HCT116 (cell line): ENCODE measurements around the gene WHRN. TPM values are rescaled to one million over a fixed set of nuclear protein-coding genes. Genes with fewer than 3 reads are reported as not detected.

ENCODE experiments used
- ATAC-seq: fragments of 200-7000 bp; cut with Tn5 transposase; 2 replicates; pipeline ENCODE4 v1.9.1; 2020; ENCODE audit warnings: mild to moderate bottlenecking, moderate library complexity
- BruUV-seq: library from RNA; stranded (reverse); fragments of 400-500 nt; replicated peaks from 2 replicates; lab custom pipeline; 2021; lab: Mats Ljungman, UMichigan
- CTCF ChIA-PET: fragments of 300-600 bp; sonication (Branson Sonifier 250); formaldehyde crosslinking; loops from one replicate; lab custom pipeline; 2021; ENCODE audit warnings: antibody characterized with exemption; lab: Charles Lee
- POLR2A ChIA-PET: fragments of 300-600, 350-600 bp; sonication (Branson Sonifier 250); formaldehyde crosslinking; loops from one replicate; lab custom pipeline; 2021; ENCODE audit warnings: antibody characterized with exemption; lab: Charles Lee
- RAD21 ChIA-PET, 2 experiments: fragments of 300-600 bp; sonication (Branson Sonifier 250); formaldehyde crosslinking; loops; one replicate each; lab custom pipeline; 2023; ENCODE audit warnings: low total read pairs in 2 of 2; ENCODE audit not compliant: uncharacterized antibody in 2 of 2, unreplicated experiment in 2 of 2, low non-redundant PET in 1 of 2; lab: Charles Lee
- DNase-seq: peaks from one replicate; pipeline ENCODE4 v3.0.0-alpha.2; 2010; ENCODE audit warnings: low read depth, low spot score
- H2AFZ ChIP-seq: fragments of 200-600 bp; shearing (Covaris generic), sonication (generic); 2 replicates; pipeline ENCODE4 v1.6.1; 2017; ENCODE audit warnings: low read depth, mixed run types, mixed read lengths, antibody characterized with exemption, low read length; ENCODE audit not compliant: poor library complexity, severe bottlenecking
- H3K27ac ChIP-seq: 2 replicates; pipeline ENCODE4 v1.5.1; 2012; ENCODE audit warnings: low read depth, low read length
- H3K27me3 ChIP-seq: fragments of 200-600 bp; sonication (generic); 2 replicates; pipeline ENCODE4 v1.6.1; 2016; ENCODE audit warnings: mixed run types, low read length, mixed read lengths; ENCODE audit not compliant: insufficient read depth
- H3K36me3 ChIP-seq, 2 experiments: fragments of 200-500 bp in 1 of 2; fragments of 200-600 bp in 1 of 2; sonication (Bioruptor generic) in 1 of 2; sonication (generic) in 1 of 2; 2 replicates each; pipeline versions ENCODE4 v1.5.1 to v1.6.1; 2014 to 2016; ENCODE audit warnings: low read length in 2 of 2, inconsistent platforms in 1 of 2, mixed read lengths in 1 of 2, mixed run types in 1 of 2; ENCODE audit not compliant: insufficient read depth in 2 of 2, control insufficient read depth in 1 of 2
- H3K4me1 ChIP-seq, 2 experiments: fragments of 200-600 bp in 1 of 2; sonication (generic) in 1 of 2; 2 replicates each; pipeline versions ENCODE4 v1.5.1 to v1.6.1; 2012 to 2017; ENCODE audit warnings: low read length in 2 of 2, inconsistent platforms in 1 of 2, mild to moderate bottlenecking in 1 of 2, mixed read lengths in 1 of 2, mixed run types in 1 of 2, moderate library complexity in 1 of 2; ENCODE audit not compliant: insufficient read depth in 2 of 2, control insufficient read depth in 1 of 2
- H3K4me2 ChIP-seq: fragments of 200-600 bp; sonication (generic); 2 replicates; pipeline ENCODE4 v1.6.1; 2017; ENCODE audit warnings: mixed run types, low read length, mixed read lengths
- H3K4me3 ChIP-seq, 2 experiments: fragments of 200-600 bp in 1 of 2; sonication (generic) in 1 of 2; replicated peaks in 1 of 2; 2 replicates each; pipeline ENCODE4 v1.5.1; 2011 to 2016; ENCODE audit warnings: low read length in 2 of 2, control low read depth in 1 of 2, low read depth in 1 of 2, mild to moderate bottlenecking in 1 of 2, mixed read lengths in 1 of 2, mixed run types in 1 of 2
- H3K79me2 ChIP-seq: fragments of 200-600 bp; sonication (generic); 2 replicates; pipeline ENCODE4 v1.6.1; 2017; ENCODE audit warnings: mild to moderate bottlenecking, mixed run types, low read length, moderate library complexity, mixed read lengths; ENCODE audit not compliant: insufficient read depth
- H3K9ac ChIP-seq: fragments of 200-600 bp; sonication (generic); 2 replicates; pipeline ENCODE4 v1.6.1; 2016; ENCODE audit warnings: low read length, mixed read lengths
- H3K9me2 ChIP-seq: fragments of 200-600 bp; sonication (generic), shearing (Covaris generic); 2 replicates; pipeline ENCODE4 v1.6.1; 2017; ENCODE audit warnings: mixed run types, mild to moderate bottlenecking, moderate library complexity; ENCODE audit not compliant: insufficient read depth
- H3K9me3 ChIP-seq, 2 experiments: fragments of 200-500 bp in 1 of 2; fragments of 200-600 bp in 1 of 2; sonication (Bioruptor generic) in 1 of 2; sonication (generic) in 1 of 2; 2 replicates each; pipeline ENCODE4 v1.6.1; 2014 to 2017; ENCODE audit warnings: low read length in 2 of 2, mixed read lengths in 2 of 2, inconsistent platforms in 1 of 2, low read depth in 1 of 2, mild to moderate bottlenecking in 1 of 2, mixed run types in 1 of 2, moderate library complexity in 1 of 2; ENCODE audit not compliant: control insufficient read depth in 1 of 2, insufficient read depth in 1 of 2
- H4K20me1 ChIP-seq: fragments of 200-600 bp; sonication (generic), shearing (Covaris generic); 2 replicates; pipeline ENCODE4 v1.6.1; 2017; ENCODE audit warnings: mixed run types, mild to moderate bottlenecking, moderate library complexity; ENCODE audit not compliant: insufficient read depth
- CEBPB ChIP-seq: IDR thresholded peaks from 2 replicates; pipeline ENCODE4 v1.6.1; 2012; ENCODE audit warnings: low read depth
- EGR1 ChIP-seq: IDR thresholded peaks from 2 replicates; pipeline ENCODE4 v1.6.1; 2012; ENCODE audit warnings: low read depth
- ELF1 ChIP-seq: IDR thresholded peaks from 2 replicates; pipeline ENCODE4 v1.6.1; 2012; ENCODE audit warnings: low read depth, borderline replicate concordance
- EZH2 ChIP-seq: fragments of 200-600 bp; sonication (generic); IDR thresholded peaks from 2 replicates; pipeline ENCODE4 v1.6.1; 2017; ENCODE audit warnings: antibody characterized with exemption, mixed run types
- EZH2phosphoT487 ChIP-seq: fragments of 200-600 bp; IDR thresholded peaks from 2 replicates; pipeline ENCODE4 v1.6.1; 2018; ENCODE audit warnings: antibody characterized with exemption, borderline replicate concordance
- FOSL1 ChIP-seq: IDR thresholded peaks from 2 replicates; pipeline ENCODE4 v1.6.1; 2012; ENCODE audit warnings: low read depth
- JUND ChIP-seq: IDR thresholded peaks from 2 replicates; pipeline ENCODE4 v1.6.1; 2012
- MAX ChIP-seq: IDR thresholded peaks from 2 replicates; pipeline ENCODE4 v1.6.1; 2012
- POLR2A ChIP-seq: IDR thresholded peaks from 2 replicates; pipeline ENCODE4 v1.7.0; 2011; ENCODE audit warnings: borderline replicate concordance; ENCODE audit not compliant: insufficient read depth, insufficient read length; ENCODE audit errors: extremely low read depth
- RAD21 ChIP-seq: IDR thresholded peaks from 2 replicates; pipeline ENCODE4 v1.6.1; 2012; ENCODE audit warnings: low read depth, mild to moderate bottlenecking
- REST ChIP-seq: IDR thresholded peaks from 2 replicates; pipeline ENCODE4 v1.6.1; 2012; ENCODE audit warnings: low read depth
- SIN3A ChIP-seq: IDR thresholded peaks from 2 replicates; pipeline ENCODE4 v1.6.1; 2012; ENCODE audit warnings: low read depth
- SRF ChIP-seq: IDR thresholded peaks from 2 replicates; pipeline ENCODE4 v1.6.1; 2012; ENCODE audit warnings: low read depth
- TCF7L2 ChIP-seq: IDR thresholded peaks from 2 replicates; pipeline ENCODE4 v1.7.0; 2011; ENCODE audit warnings: borderline replicate concordance, inconsistent platforms; ENCODE audit not compliant: insufficient read depth, insufficient read length; ENCODE audit errors: extremely low read depth
- YY1 ChIP-seq: IDR thresholded peaks from 2 replicates; pipeline ENCODE4 v1.6.1; 2011; ENCODE audit warnings: low read length, low read depth, moderate library complexity, mild to moderate bottlenecking; ENCODE audit not compliant: insufficient replicate concordance; ENCODE audit errors: extremely low read depth
- ZFX ChIP-seq: fragments of 450-650 bp; IDR thresholded peaks from 2 replicates; pipeline ENCODE4 v1.6.1; 2017
- ZNF274 ChIP-seq: fragments of 200-500 bp; sonication (Bioruptor generic); IDR thresholded peaks from 2 replicates; pipeline ENCODE4 v1.6.1; 2014; ENCODE audit warnings: mild to moderate bottlenecking, low read depth, low read length, inconsistent platforms
- intact Hi-C: fragments of 100-400 bp; cut with micrococcal nuclease; formaldehyde crosslinking; loops from 2 replicates; pipeline ENCODE4 v1.10.0; 2022
- total RNA-seq: library from RNA; stranded (reverse); gene quantifications from one replicate; pipeline ENCODE4 v1.2.1, GENCODE V29; 2021; ENCODE audit not compliant: unreplicated experiment
- TF ChIP-seq, protein P1 (sequence below), 3 experiments: fragments of 200-600 bp in 1 of 3; sonication (generic) in 1 of 3; IDR thresholded peaks in 2 of 3; conservative IDR thresholded peaks in 1 of 3; 2 replicates each; pipeline ENCODE4 v1.5.1; 2012 to 2017; ENCODE audit warnings: low read depth in 2 of 3, low read length in 2 of 3, antibody characterized with exemption in 1 of 3, borderline replicate concordance in 1 of 3, control low read depth in 1 of 3, mild to moderate bottlenecking in 1 of 3, mixed read lengths in 1 of 3, mixed run types in 1 of 3, moderate library complexity in 1 of 3; ENCODE audit not compliant: insufficient read depth in 1 of 3
- TF ChIP-seq, protein P2 (sequence below): IDR thresholded peaks from 2 replicates; pipeline ENCODE4 v1.6.1; 2012
- TF ChIP-seq, protein P3 (sequence below): IDR thresholded peaks from 2 replicates; pipeline ENCODE4 v1.6.1; 2011; ENCODE audit warnings: mild to moderate bottlenecking, low read length, moderate library complexity; ENCODE audit not compliant: insufficient replicate concordance; ENCODE audit errors: extremely low read depth

The WHRN gene
- total RNA-seq, 1 experiment from 2014 or later = 12.8 TPM

GRCh38 chr9:114357360-114357759, 147.9 kb downstream of the WHRN start:
- BruUV-seq = no TSS peak
- H3K9me3 ChIP-seq = no peaks in the 10 kb centered on the region
- no peak overlapping the region for H3K9ac ChIP-seq
- H2AFZ ChIP-seq = no peak overlapping the region
- ATAC-seq (no peak), DNase-seq (no peak)
- H3K4me2 ChIP-seq = no peak overlapping the region
- ChIA-PET POLR2A (no interaction called here), RAD21 (no interaction called here), CTCF (no interaction called here)
- no peak overlapping the region for H3K4me3 ChIP-seq
- no peak overlapping the region for H3K27ac ChIP-seq
- H3K4me1 ChIP-seq = no peaks in the 10 kb centered on the region
- H3K36me3 ChIP-seq = no peaks in the 10 kb centered on the region; a peak in 1 of 4 replicates
- H3K79me2 ChIP-seq = no peaks in the 10 kb centered on the region
- TF ChIP-seq ZFX = no peak
- no peak for TF ChIP-seq YY1
- no peak for TF ChIP-seq CEBPB
- no peak for TF ChIP-seq TCF7L2
- TF ChIP-seq MAX = no peak
- TF ChIP-seq ELF1 = no peak
- no peak for TF ChIP-seq REST
- TF ChIP-seq, protein P1, sequence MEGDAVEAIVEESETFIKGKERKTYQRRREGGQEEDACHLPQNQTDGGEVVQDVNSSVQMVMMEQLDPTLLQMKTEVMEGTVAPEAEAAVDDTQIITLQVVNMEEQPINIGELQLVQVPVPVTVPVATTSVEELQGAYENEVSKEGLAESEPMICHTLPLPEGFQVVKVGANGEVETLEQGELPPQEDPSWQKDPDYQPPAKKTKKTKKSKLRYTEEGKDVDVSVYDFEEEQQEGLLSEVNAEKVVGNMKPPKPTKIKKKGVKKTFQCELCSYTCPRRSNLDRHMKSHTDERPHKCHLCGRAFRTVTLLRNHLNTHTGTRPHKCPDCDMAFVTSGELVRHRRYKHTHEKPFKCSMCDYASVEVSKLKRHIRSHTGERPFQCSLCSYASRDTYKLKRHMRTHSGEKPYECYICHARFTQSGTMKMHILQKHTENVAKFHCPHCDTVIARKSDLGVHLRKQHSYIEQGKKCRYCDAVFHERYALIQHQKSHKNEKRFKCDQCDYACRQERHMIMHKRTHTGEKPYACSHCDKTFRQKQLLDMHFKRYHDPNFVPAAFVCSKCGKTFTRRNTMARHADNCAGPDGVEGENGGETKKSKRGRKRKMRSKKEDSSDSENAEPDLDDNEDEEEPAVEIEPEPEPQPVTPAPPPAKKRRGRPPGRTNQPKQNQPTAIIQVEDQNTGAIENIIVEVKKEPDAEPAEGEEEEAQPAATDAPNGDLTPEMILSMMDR (IDR thresholded peaks at IDR 0.05 in 2 of 3, conservative IDR thresholded peaks at IDR 0.05 in 1 of 3; ENCODE audit: borderline replicate concordance in 1 of 3, insufficient read depth in 1 of 3, low read depth in 2 of 3, low read length in 2 of 3) = no peak
- no peak for TF ChIP-seq RAD21
- TF ChIP-seq, protein P2, sequence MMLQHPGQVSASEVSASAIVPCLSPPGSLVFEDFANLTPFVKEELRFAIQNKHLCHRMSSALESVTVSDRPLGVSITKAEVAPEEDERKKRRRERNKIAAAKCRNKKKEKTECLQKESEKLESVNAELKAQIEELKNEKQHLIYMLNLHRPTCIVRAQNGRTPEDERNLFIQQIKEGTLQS = no peak
- TF ChIP-seq EZH2 = no peak
- no peak for TF ChIP-seq EZH2phosphoT487
- TF ChIP-seq, protein P3, sequence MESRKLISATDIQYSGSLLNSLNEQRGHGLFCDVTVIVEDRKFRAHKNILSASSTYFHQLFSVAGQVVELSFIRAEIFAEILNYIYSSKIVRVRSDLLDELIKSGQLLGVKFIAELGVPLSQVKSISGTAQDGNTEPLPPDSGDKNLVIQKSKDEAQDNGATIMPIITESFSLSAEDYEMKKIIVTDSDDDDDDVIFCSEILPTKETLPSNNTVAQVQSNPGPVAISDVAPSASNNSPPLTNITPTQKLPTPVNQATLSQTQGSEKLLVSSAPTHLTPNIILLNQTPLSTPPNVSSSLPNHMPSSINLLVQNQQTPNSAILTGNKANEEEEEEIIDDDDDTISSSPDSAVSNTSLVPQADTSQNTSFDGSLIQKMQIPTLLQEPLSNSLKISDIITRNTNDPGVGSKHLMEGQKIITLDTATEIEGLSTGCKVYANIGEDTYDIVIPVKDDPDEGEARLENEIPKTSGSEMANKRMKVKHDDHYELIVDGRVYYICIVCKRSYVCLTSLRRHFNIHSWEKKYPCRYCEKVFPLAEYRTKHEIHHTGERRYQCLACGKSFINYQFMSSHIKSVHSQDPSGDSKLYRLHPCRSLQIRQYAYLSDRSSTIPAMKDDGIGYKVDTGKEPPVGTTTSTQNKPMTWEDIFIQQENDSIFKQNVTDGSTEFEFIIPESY = no peak
- no peak for TF ChIP-seq POLR2A
- no peak for TF ChIP-seq EGR1
- TF ChIP-seq JUND = no peak
- no peak for TF ChIP-seq SIN3A
- no peak for TF ChIP-seq ZNF274
- TF ChIP-seq FOSL1 = no peak
- no peak for TF ChIP-seq SRF
- H3K27me3 ChIP-seq = no peaks in the 10 kb centered on the region
- H3K9me2 ChIP-seq = no peaks in the 10 kb centered on the region
- H4K20me1 ChIP-seq = no peaks in the 10 kb centered on the region
- intact Hi-C loops = no loop called here
